H9 (cell line): Measurements from ENCODE around the gene SLC22A17. TPM values are rescaled to one million over a fixed set of nuclear protein-coding genes. Genes with fewer than 3 reads are reported as not detected.

ENCODE experiments used
- DNase-seq: peaks from one replicate; pipeline ENCODE4 v3.0.0-alpha.2; 2017
- H2AFZ ChIP-seq: one replicate; pipeline ENCODE4 v1.6.1; 2013; ENCODE audit warnings: mild to moderate bottlenecking, low read length, control low read depth, moderate library complexity
- H2AK5ac ChIP-seq: 2 replicates; pipeline ENCODE4 v1.6.1; 2013; ENCODE audit warnings: low read length, control low read depth, mixed read lengths; ENCODE audit not compliant: insufficient read length
- H2BK120ac ChIP-seq: one replicate; pipeline ENCODE4 v1.6.1; 2013; ENCODE audit warnings: low read depth, mild to moderate bottlenecking, low read length, control low read depth, inconsistent platforms; ENCODE audit not compliant: poor library complexity, severe bottlenecking
- H2BK12ac ChIP-seq: 2 replicates; pipeline ENCODE4 v1.6.1; 2013; ENCODE audit warnings: low read length, control low read depth, mixed read lengths, low read depth; ENCODE audit not compliant: insufficient read length
- H2BK15ac ChIP-seq: 2 replicates; pipeline ENCODE4 v1.6.1; 2013; ENCODE audit warnings: low read depth, low read length, control low read depth
- H2BK20ac ChIP-seq: one replicate; pipeline ENCODE4 v1.6.1; 2013; ENCODE audit warnings: low read depth, mild to moderate bottlenecking, low read length, control low read depth, inconsistent platforms; ENCODE audit not compliant: poor library complexity, severe bottlenecking
- H2BK5ac ChIP-seq: 2 replicates; pipeline ENCODE4 v1.6.1; 2013; ENCODE audit warnings: low read length, control low read depth, mixed read lengths; ENCODE audit not compliant: insufficient read length
- H3K14ac ChIP-seq: 2 replicates; pipeline ENCODE4 v1.6.1; 2013; ENCODE audit warnings: low read length, control low read depth; ENCODE audit not compliant: insufficient read depth
- H3K18ac ChIP-seq: 2 replicates; pipeline ENCODE4 v1.6.1; 2013; ENCODE audit warnings: low read depth, mild to moderate bottlenecking, mixed read lengths, low read length, control low read depth; ENCODE audit not compliant: insufficient read length
- H3K23ac ChIP-seq: 2 replicates; pipeline ENCODE4 v1.6.1; 2013; ENCODE audit warnings: low read length, control low read depth, mixed read lengths, low read depth; ENCODE audit not compliant: insufficient read length
- H3K23me2 ChIP-seq: 2 replicates; pipeline ENCODE4 v1.6.1; 2013; ENCODE audit warnings: low read depth, mild to moderate bottlenecking, mixed read lengths, low read length, control low read depth; ENCODE audit not compliant: insufficient read length, poor library complexity, severe bottlenecking
- H3K27ac ChIP-seq: 2 replicates; pipeline ENCODE4 v1.5.1; 2013; ENCODE audit warnings: low read length, control low read depth, mixed read lengths, low read depth; ENCODE audit not compliant: insufficient read length
- H3K27me3 ChIP-seq: 2 replicates; pipeline ENCODE4 v1.6.1; 2013; ENCODE audit warnings: low read length, control low read depth, inconsistent platforms; ENCODE audit not compliant: insufficient read depth
- H3K4ac ChIP-seq: 2 replicates; pipeline ENCODE4 v1.6.1; 2013; ENCODE audit warnings: low read depth, mild to moderate bottlenecking, control low read depth, inconsistent platforms, low read length, moderate library complexity
- H3K4me1 ChIP-seq: 2 replicates; pipeline ENCODE4 v1.6.1; 2013; ENCODE audit warnings: low read length, control low read depth, inconsistent platforms; ENCODE audit not compliant: insufficient read depth
- H3K4me2 ChIP-seq: 2 replicates; pipeline ENCODE4 v1.6.1; 2013; ENCODE audit warnings: low read length, control low read depth, mixed read lengths; ENCODE audit not compliant: insufficient read length, insufficient read depth
- H3K56ac ChIP-seq: 2 replicates; pipeline ENCODE4 v1.6.1; 2013; ENCODE audit warnings: low read depth, mild to moderate bottlenecking, mixed read lengths, low read length, control low read depth; ENCODE audit not compliant: insufficient read length
- H3K79me1 ChIP-seq: 2 replicates; pipeline ENCODE4 v1.6.1; 2013; ENCODE audit warnings: low read depth, mild to moderate bottlenecking, moderate library complexity, low read length, control low read depth, inconsistent platforms; ENCODE audit not compliant: insufficient read depth, poor library complexity, severe bottlenecking
- H3K79me2 ChIP-seq: 2 replicates; pipeline ENCODE4 v1.6.1; 2013; ENCODE audit warnings: low read length, control low read depth, inconsistent platforms; ENCODE audit not compliant: insufficient read depth
- H3K9ac ChIP-seq: 2 replicates; pipeline ENCODE4 v1.6.1; 2013; ENCODE audit warnings: low read length, control low read depth, mixed read lengths; ENCODE audit not compliant: insufficient read length; ENCODE audit errors: extremely low read depth
- H3K9me3 ChIP-seq: one replicate; pipeline ENCODE4 v1.6.1; 2013; ENCODE audit warnings: low read depth, low read length, inconsistent platforms; ENCODE audit not compliant: control insufficient read depth
- H3T11ph ChIP-seq: one replicate; pipeline ENCODE4 v1.6.1; 2013; ENCODE audit warnings: mild to moderate bottlenecking, low read length, control low read depth, inconsistent platforms
- H4K20me1 ChIP-seq: one replicate; pipeline ENCODE4 v1.6.1; 2013; ENCODE audit not compliant: control insufficient read depth, insufficient read length, insufficient read depth
- H4K5ac ChIP-seq: 2 replicates; pipeline ENCODE4 v1.6.1; 2013; ENCODE audit warnings: low read depth, mild to moderate bottlenecking, mixed read lengths, low read length, control low read depth; ENCODE audit not compliant: insufficient read length
- H4K8ac ChIP-seq: replicated peaks from 2 replicates; pipeline ENCODE4 v1.6.1; 2013; ENCODE audit warnings: low read length, control low read depth, mixed read lengths, low read depth; ENCODE audit not compliant: insufficient read length
- H4K91ac ChIP-seq: 2 replicates; pipeline ENCODE4 v1.6.1; 2013; ENCODE audit warnings: low read depth, mild to moderate bottlenecking, moderate library complexity, mixed read lengths, low read length, control low read depth; ENCODE audit not compliant: insufficient read length
- H3K27ac Mint-ChIP-seq, 3 experiments: 2 replicates in 2 of 3; 3 replicates in 1 of 3; pipeline ENCODE4 v1.8.0; 2020 to 2021; ENCODE audit warnings: mixed read lengths in 3 of 3, mild to moderate bottlenecking in 1 of 3, moderate library complexity in 1 of 3
- H3K27me3 Mint-ChIP-seq: 2 replicates; pipeline ENCODE4 v1.8.0; 2021; ENCODE audit warnings: low read depth, mild to moderate bottlenecking, moderate library complexity, mixed read lengths
- H3K36me3 Mint-ChIP-seq, 3 experiments: 2 replicates in 2 of 3; 3 replicates in 1 of 3; pipeline ENCODE4 v1.8.0; 2020 to 2021; ENCODE audit warnings: low read depth in 3 of 3, mixed read lengths in 3 of 3; ENCODE audit not compliant: insufficient read depth in 1 of 3
- H3K4me1 Mint-ChIP-seq, 2 experiments: 2 replicates each; pipeline ENCODE4 v1.8.0; 2020; ENCODE audit warnings: mixed read lengths in 2 of 2
- H3K4me3 Mint-ChIP-seq, 2 experiments: 2 replicates in 1 of 2; 3 replicates in 1 of 2; pipeline ENCODE4 v1.8.0; 2020 to 2021; ENCODE audit warnings: mild to moderate bottlenecking in 2 of 2, mixed read lengths in 2 of 2, moderate library complexity in 1 of 2
- H3K9me3 Mint-ChIP-seq, 2 experiments: 2 replicates in 1 of 2; 3 replicates in 1 of 2; pipeline ENCODE4 v1.8.0; 2020; ENCODE audit warnings: mild to moderate bottlenecking in 2 of 2, mixed read lengths in 2 of 2, moderate library complexity in 1 of 2
- WGBS: extraction: QIAGEN DNeasy Blood & Tissue Kit; methylation state at CpG from one replicate; pipeline ENCODE4 v1.1.7; 2013; ENCODE audit warnings: missing lambda C conversion rate, low lambda C conversion rate, mixed read lengths; ENCODE audit not compliant: insufficient read length; ENCODE audit errors: extremely low coverage; 5-methylcytosine and 5-hydroxymethylcytosine counted together
- total RNA-seq: library from RNA; stranded (reverse); gene quantifications from 2 replicates; pipeline ENCODE4 v1.2.1, GENCODE V29; 2021
- TF ChIP-seq, protein P1 (sequence below): fragments of 200-600 bp; sonication (generic); conservative IDR thresholded peaks from 3 replicates; pipeline ENCODE4 v1.8.0; 2021; ENCODE audit warnings: antibody characterized with exemption, mild to moderate bottlenecking

SLC22A17 gene
- total RNA-seq, 1 experiment from 2014 or later = 33.0 TPM

DNA sequence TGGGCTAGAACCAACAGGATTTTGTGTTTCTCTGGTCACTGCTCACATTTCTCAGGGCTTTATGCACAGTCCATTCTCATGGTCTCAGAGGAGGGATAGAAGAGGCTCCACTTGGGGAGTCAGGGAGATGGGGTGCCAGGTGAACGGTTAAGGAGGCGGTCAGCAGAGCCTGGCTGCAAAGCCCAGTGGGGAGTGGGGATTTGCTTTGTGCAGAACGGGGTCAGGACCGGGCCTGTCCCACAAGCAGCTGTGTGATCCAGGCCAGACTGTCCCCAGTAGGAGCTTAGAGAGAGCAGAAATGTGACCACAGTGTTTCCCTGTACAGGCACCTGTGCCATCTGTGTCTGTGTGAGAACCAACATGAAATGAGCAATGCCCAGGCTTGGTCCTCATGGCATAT lies 28.3 kb upstream of the SLC22A17 start:
- peaks cover 9 to 20% of the 10 kb centered on the region in 2 experiments for H3K4me1 Mint-ChIP-seq
- no CpG with 5 or more reads among the region's 4 CpGs for WGBS
- Histone ChIP-seq H3K23me2 (no peaks in the 10 kb centered on the region), H3K4ac (no peak overlapping the region), H2BK5ac (no peak overlapping the region), H3K79me2 (no peaks in the 10 kb centered on the region), H3K27ac (no peak overlapping the region), H3K4me2 (no peak overlapping the region), H3K14ac (no peak overlapping the region), H2BK12ac (no peak overlapping the region), H3K9me3 (no peaks in the 10 kb centered on the region), H4K91ac (no peak overlapping the region), H3K79me1 (no peaks in the 10 kb centered on the region), H2AK5ac (no peak overlapping the region), H3K27me3 (no peaks in the 10 kb centered on the region; the same call in 1 of the 2 replicates), H3K18ac (no peak overlapping the region), H2BK20ac (no peak overlapping the region), H3K56ac (no peak overlapping the region), H4K8ac (no peak overlapping the region), H3K4me1 (no peaks in the 10 kb centered on the region), H4K5ac (no peak overlapping the region), H3T11ph (no peak overlapping the region), H2BK15ac (no peak overlapping the region), H2BK120ac (no peak overlapping the region), H3K9ac (no peak overlapping the region), H4K20me1 (no peaks in the 10 kb centered on the region), H2AFZ (no peak overlapping the region), H3K23ac (no peak overlapping the region)
- no peaks in the 10 kb centered on the region; a peak in 1 of 7 replicates for H3K36me3 Mint-ChIP-seq
- no peak overlapping the region; a peak in 1 of 5 replicates for H3K4me3 Mint-ChIP-seq
- no peak overlapping the region; a peak in 1 of 7 replicates for H3K27ac Mint-ChIP-seq
- DNase-seq = no peak
- TF ChIP-seq, protein P1, sequence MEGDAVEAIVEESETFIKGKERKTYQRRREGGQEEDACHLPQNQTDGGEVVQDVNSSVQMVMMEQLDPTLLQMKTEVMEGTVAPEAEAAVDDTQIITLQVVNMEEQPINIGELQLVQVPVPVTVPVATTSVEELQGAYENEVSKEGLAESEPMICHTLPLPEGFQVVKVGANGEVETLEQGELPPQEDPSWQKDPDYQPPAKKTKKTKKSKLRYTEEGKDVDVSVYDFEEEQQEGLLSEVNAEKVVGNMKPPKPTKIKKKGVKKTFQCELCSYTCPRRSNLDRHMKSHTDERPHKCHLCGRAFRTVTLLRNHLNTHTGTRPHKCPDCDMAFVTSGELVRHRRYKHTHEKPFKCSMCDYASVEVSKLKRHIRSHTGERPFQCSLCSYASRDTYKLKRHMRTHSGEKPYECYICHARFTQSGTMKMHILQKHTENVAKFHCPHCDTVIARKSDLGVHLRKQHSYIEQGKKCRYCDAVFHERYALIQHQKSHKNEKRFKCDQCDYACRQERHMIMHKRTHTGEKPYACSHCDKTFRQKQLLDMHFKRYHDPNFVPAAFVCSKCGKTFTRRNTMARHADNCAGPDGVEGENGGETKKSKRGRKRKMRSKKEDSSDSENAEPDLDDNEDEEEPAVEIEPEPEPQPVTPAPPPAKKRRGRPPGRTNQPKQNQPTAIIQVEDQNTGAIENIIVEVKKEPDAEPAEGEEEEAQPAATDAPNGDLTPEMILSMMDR = no peak
- H3K27me3 Mint-ChIP-seq = peaks cover 67% of the 10 kb centered on the region
- no peaks in the 10 kb centered on the region for H3K9me3 Mint-ChIP-seq
